Fibroblast of mammary gland (primary cell): ENCODE results near the gene PCSK6.

Experiments used
- DNase-seq: peaks from one replicate; pipeline ENCODE4 v3.0.0-alpha.2; 2010; ENCODE audit warnings: low read depth
- H3K4me3 ChIP-seq: 2 replicates; pipeline ENCODE4 v1.5.1; 2011; ENCODE audit warnings: low read depth, mild to moderate bottlenecking, low read length, moderate library complexity; ENCODE audit not compliant: control insufficient read depth
- CTCF ChIP-seq: conservative IDR thresholded peaks from 2 replicates; pipeline ENCODE4 v1.5.1; 2011; ENCODE audit warnings: low read depth, low read length, inconsistent platforms; ENCODE audit not compliant: control insufficient read depth, insufficient read depth

Gene PCSK6

GRCh38 chr15:101489599-101490407 lies at the start of gene PCSK6:
TSS of gene PCSK6 (minus strand) at chr15:101489707. CDS start at chr15:101489670, 37 bp downstream.
- no peak for DNase-seq
- no peak for TF ChIP-seq CTCF

GRCh38 chr15:101538996-101539395 lies 49.5 kb upstream of the PCSK6 start:
- no peak for TF ChIP-seq CTCF
- DNase-seq: no peak
- no peak overlapping the region for H3K4me3 ChIP-seq

More at GRCh38 chr15:101489599-101490407, at the start of gene PCSK6:
- H3K4me3 ChIP-seq: no peak within 1 kb of the TSS

- DNase-seq: no peak
- no peak overlapping the region for H3K4me3 ChIP-seq
- TF ChIP-seq CTCF: no peak
These were observed 48.7 kb upstream of the PCSK6 start for GRCh38 chr15:101538177-101538576.

GRCh38 chr15:101537483-101538080 lies 48.1 kb upstream of the PCSK6 start:
- no peak for DNase-seq
- no peak for TF ChIP-seq CTCF
- H3K4me3 ChIP-seq: no peak overlapping the region

- H3K4me3 ChIP-seq: no peak overlapping the region
- DNase-seq: no peak
- TF ChIP-seq CTCF: no peak
These were observed 47.4 kb upstream of the PCSK6 start for GRCh38 chr15:101536875-101537405.

- TF ChIP-seq CTCF: no peak
- DNase-seq: no peak
- H3K4me3 ChIP-seq: no peak overlapping the region
These were observed 46.8 kb upstream of the PCSK6 start for GRCh38 chr15:101536166-101536874.
